Stimulated activated CD4-positive, alpha-beta T cell treated with anti-CD3 and anti-CD28 coated beads, TNF-alpha, amount 100 ng/mL, for 24 hours (primary cell): ENCODE measurements around the gene PTPRS.

Source experiments
- DNase-seq, 3 experiments: peaks; one replicate each; pipeline ENCODE4 v3.0.0-alpha.2; 2020; ENCODE audit warnings: low read depth in 3 of 3

PTPRS gene

GRCh38 chr19:5308451-5309437 lies 31.9 kb downstream of the PTPRS start:
- DNase-seq = no peak

GRCh38 chr19:5307655-5308054 lies 33.0 kb downstream of the PTPRS start:
- DNase-seq = no peak

GRCh38 chr19:5305163-5305562 lies 35.4 kb downstream of the PTPRS start:
- no peak for DNase-seq

- no peak for DNase-seq
These were observed 36.1 kb downstream of the PTPRS start for GRCh38 chr19:5304486-5304885.

- DNase-seq = no peak
These were observed 37.4 kb downstream of the PTPRS start for GRCh38 chr19:5303208-5303607.

GRCh38 chr19:5302396-5302795 lies 38.2 kb downstream of the PTPRS start:
- no peak for DNase-seq

GRCh38 chr19:5299137-5299536 lies 41.5 kb downstream of the PTPRS start:
- DNase-seq = no peak

GRCh38 chr19:5298471-5298901 lies 42.1 kb downstream of the PTPRS start:
- DNase-seq = no peak

GRCh38 chr19:5297272-5297669 lies 43.3 kb downstream of the PTPRS start:
- no peak for DNase-seq

- DNase-seq = no peak
These were observed 43.9 kb downstream of the PTPRS start for GRCh38 chr19:5296457-5297271.

GRCh38 chr19:5296021-5296420 lies 44.6 kb downstream of the PTPRS start:
- no peak for DNase-seq

- DNase-seq = no peak
These were observed 46.0 kb downstream of the PTPRS start for GRCh38 chr19:5294403-5295160.

- peak in 1 of 3 experiments; percentile 7 for DNase-seq
These were observed 46.8 kb downstream of the PTPRS start for GRCh38 chr19:5293612-5294378.

GRCh38 chr19:5292822-5293611 lies 47.6 kb downstream of the PTPRS start:
- DNase-seq = peak; percentile 9 to 52 (median 19)

GRCh38 chr19:5292453-5292821 lies 48.2 kb downstream of the PTPRS start:
- DNase-seq = peak in 1 of 3 experiments; percentile 26

GRCh38 chr19:5291588-5292193 lies 48.9 kb downstream of the PTPRS start:
- no peak for DNase-seq
